HepG2 (cell line): ENCODE data around the gene PRKAR2B.

Source experiments
- CEBPG ChIP-seq: IDR thresholded peaks from 2 replicates; pipeline ENCODE4 v1.6.1; 2016
- EED ChIP-seq: sonication (generic); formaldehyde crosslinking; IDR thresholded peaks from 2 replicates; pipeline ENCODE4 v1.5.0; 2020; ENCODE audit warnings: mild to moderate bottlenecking, missing genetic modification reagents
- FOXA3 ChIP-seq: IDR thresholded peaks from 2 replicates; pipeline ENCODE4 v1.6.1; 2016; ENCODE audit warnings: missing genetic modification reagents, missing compliant biosample characterization
- POGZ ChIP-seq: sonication (generic); formaldehyde crosslinking; IDR thresholded peaks from 2 replicates; pipeline ENCODE4 v1.4.0; 2020; ENCODE audit warnings: mild to moderate bottlenecking, missing genetic modification reagents
- RNF2 ChIP-seq: fragments of 450-650 bp; conservative IDR thresholded peaks from 2 replicates; pipeline ENCODE4 v1.6.1; 2016; ENCODE audit warnings: low read depth
- SP1 ChIP-seq, 2 experiments: fragments of 450-650 bp in 1 of 2; sonication (generic) in 1 of 2; formaldehyde crosslinking in 1 of 2; IDR thresholded peaks; 2 replicates each; pipeline versions ENCODE4 v1.4.0 to v1.6.1; 2016 to 2020; ENCODE audit warnings: missing genetic modification reagents in 1 of 2
- ZNF24 ChIP-seq: fragments of 450-650 bp; IDR thresholded peaks from 2 replicates; pipeline ENCODE4 v1.6.1; 2017; ENCODE audit warnings: antibody characterized with exemption, mild to moderate bottlenecking
- ZNF263 ChIP-seq: sonication (generic); formaldehyde crosslinking; IDR thresholded peaks from 2 replicates; pipeline ENCODE4 v1.4.0; 2020; ENCODE audit warnings: missing genetic modification reagents
- ZNF639 ChIP-seq: conservative IDR thresholded peaks from 2 replicates; pipeline ENCODE4 v1.6.1; 2018; ENCODE audit warnings: missing genetic modification reagents
- TF ChIP-seq, protein P1 (sequence below): sonication (generic); formaldehyde crosslinking; IDR thresholded peaks from 2 replicates; pipeline ENCODE4 v1.8.1; 2023; ENCODE audit warnings: mild to moderate bottlenecking, moderate library complexity, missing genetic modification reagents
- TF ChIP-seq, protein P2 (sequence below): sonication (generic); formaldehyde crosslinking; IDR thresholded peaks from 2 replicates; pipeline ENCODE4 v1.5.0; 2020; ENCODE audit warnings: mild to moderate bottlenecking, missing genetic modification reagents, moderate library complexity
- TF ChIP-seq, protein P3 (sequence below): sonication (generic); formaldehyde crosslinking; conservative IDR thresholded peaks from 2 replicates; pipeline ENCODE4 v1.4.0; 2020; ENCODE audit warnings: missing genetic modification reagents

- TF ChIP-seq, protein P1, sequence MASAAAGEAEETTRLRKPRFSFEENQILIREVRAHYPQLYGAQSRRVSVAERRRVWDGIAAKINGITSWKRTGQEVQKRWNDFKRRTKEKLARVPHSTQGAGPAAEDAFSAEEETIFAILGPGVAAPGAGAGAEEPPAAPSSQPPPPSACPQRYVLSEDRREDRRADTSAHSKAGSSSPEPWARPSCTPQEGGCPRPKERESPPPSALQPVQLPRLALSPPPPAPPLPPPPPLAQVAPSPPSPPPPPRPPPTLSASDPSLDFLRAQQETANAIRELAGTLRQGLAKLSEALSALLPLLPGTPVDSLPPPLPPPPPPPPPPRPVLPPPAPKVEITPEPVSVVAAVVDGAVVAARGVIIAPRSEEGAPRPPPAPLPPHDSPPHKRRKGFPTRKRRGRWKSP (CRISPR knock-in tag): no peak
- TF ChIP-seq, protein P2, sequence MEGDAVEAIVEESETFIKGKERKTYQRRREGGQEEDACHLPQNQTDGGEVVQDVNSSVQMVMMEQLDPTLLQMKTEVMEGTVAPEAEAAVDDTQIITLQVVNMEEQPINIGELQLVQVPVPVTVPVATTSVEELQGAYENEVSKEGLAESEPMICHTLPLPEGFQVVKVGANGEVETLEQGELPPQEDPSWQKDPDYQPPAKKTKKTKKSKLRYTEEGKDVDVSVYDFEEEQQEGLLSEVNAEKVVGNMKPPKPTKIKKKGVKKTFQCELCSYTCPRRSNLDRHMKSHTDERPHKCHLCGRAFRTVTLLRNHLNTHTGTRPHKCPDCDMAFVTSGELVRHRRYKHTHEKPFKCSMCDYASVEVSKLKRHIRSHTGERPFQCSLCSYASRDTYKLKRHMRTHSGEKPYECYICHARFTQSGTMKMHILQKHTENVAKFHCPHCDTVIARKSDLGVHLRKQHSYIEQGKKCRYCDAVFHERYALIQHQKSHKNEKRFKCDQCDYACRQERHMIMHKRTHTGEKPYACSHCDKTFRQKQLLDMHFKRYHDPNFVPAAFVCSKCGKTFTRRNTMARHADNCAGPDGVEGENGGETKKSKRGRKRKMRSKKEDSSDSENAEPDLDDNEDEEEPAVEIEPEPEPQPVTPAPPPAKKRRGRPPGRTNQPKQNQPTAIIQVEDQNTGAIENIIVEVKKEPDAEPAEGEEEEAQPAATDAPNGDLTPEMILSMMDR (CRISPR knock-in tag): no peak
- TF ChIP-seq POGZ (no peak), ZNF263 (CRISPR knock-in tag) (no peak), RNF2 (no peak), ZNF639 (no peak), EED (CRISPR knock-in tag) (no peak), SP1 (IDR thresholded peaks at IDR 0.05) (no peak), SP1 (CRISPR knock-in tag; IDR thresholded peaks at IDR 0.05) (no peak), FOXA3 (no peak), ZNF24 (no peak), CEBPG (CRISPR knock-in tag) (no peak)
- TF ChIP-seq, protein P3, sequence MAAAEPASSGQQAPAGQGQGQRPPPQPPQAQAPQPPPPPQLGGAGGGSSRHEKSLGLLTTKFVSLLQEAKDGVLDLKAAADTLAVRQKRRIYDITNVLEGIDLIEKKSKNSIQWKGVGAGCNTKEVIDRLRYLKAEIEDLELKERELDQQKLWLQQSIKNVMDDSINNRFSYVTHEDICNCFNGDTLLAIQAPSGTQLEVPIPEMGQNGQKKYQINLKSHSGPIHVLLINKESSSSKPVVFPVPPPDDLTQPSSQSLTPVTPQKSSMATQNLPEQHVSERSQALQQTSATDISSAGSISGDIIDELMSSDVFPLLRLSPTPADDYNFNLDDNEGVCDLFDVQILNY: no peak
These were observed 141.2 kb downstream of the PRKAR2B start for GRCh38 chr7:107185716-107186115.
